ENCODE results near the gene RNF19B. TPM values are rescaled to one million over a fixed set of nuclear protein-coding genes. Genes with fewer than 3 reads are reported as not detected.

Gene RNF19B
- total RNA-seq, 2 experiments from 2014 or later, result 33.4 to 37.4 TPM

GRCh38 chr1:32967888-32968568 is 3.4 kb upstream of the RNF19B start:
- H3K4me3 Mint-ChIP-seq, result no peak overlapping the region
- H3K36me3 Mint-ChIP-seq (ENCODE audit: low read depth), result peaks cover 4% of the 10 kb centered on the region
- peaks cover 17% of the 10 kb centered on the region for H3K4me1 Mint-ChIP-seq (ENCODE audit: low read depth)
- Histone ChIP-seq H3K4me1 (ENCODE audit: insufficient read depth, low read length) (peaks cover 14% of the 10 kb centered on the region), H3K9me3 (ENCODE audit: control insufficient read depth in 1 of 2, insufficient read depth in 1 of 2, low read length in 2 of 2) (no peaks in the 10 kb centered on the region), H3K36me3 (ENCODE audit: insufficient read depth, low read length) (no peaks in the 10 kb centered on the region), H3K4me3 (ENCODE audit: low read length) (no peak overlapping the region), H3K27ac (ENCODE audit: low read depth in 1 of 2, low read length in 2 of 2) (no peak overlapping the region), H3K27me3 (ENCODE audit: control insufficient read depth in 1 of 2, insufficient read depth in 2 of 2, low read length in 2 of 2) (peaks cover 21 to 22% of the 10 kb centered on the region in 2 experiments)
- H3K27me3 Mint-ChIP-seq, result peaks cover 21% of the 10 kb centered on the region
- intact Hi-C loops (cut with DNase I, micrococcal nuclease), result loop anchor here in 1 of 2 experiments (10.0 kb wide), 1 partner anchor 117 kb away; the partner anchor contains the start of gene AZIN2
- no peaks in the 10 kb centered on the region for H3K9me3 Mint-ChIP-seq
- ATAC-seq (ENCODE audit: poor library complexity), result no peak
- CTCF ChIA-PET, result interaction anchor here (0.5 kb wide), 1 partner anchor 75 kb away, joined by 4 read pairs; no protein-coding TSS in a partner anchor
- no peak for TF ChIP-seq CTCF (IDR thresholded peaks at IDR 0.05)
- no peak overlapping the region for H3K27ac Mint-ChIP-seq
- POLR2A ChIA-PET, result interaction anchor here (2.8 kb wide), 1 partner anchor 13 kb away, joined by 11 read pairs; no protein-coding TSS in a partner anchor
- DNase-seq, result no peak

- intact Hi-C loops (cut with DNase I, micrococcal nuclease), result loop anchor here in 1 of 2 experiments (10.0 kb wide), 1 partner anchor 118 kb away; the partner anchor contains the start of gene AZIN2
- no peak for TF ChIP-seq CTCF (IDR thresholded peaks at IDR 0.05)
- DNase-seq (no peak), ATAC-seq (ENCODE audit: poor library complexity) (no peak)
- ChIA-PET POLR2A (no interaction called here), CTCF (no interaction called here)
- H3K9me3 Mint-ChIP-seq, result no peaks in the 10 kb centered on the region
- H3K27ac ChIP-seq (ENCODE audit: low read depth in 1 of 2, low read length in 2 of 2), result no peak overlapping the region
- H3K4me1 ChIP-seq (ENCODE audit: insufficient read depth, low read length), result peaks cover 17% of the 10 kb centered on the region
- H3K36me3 Mint-ChIP-seq (ENCODE audit: low read depth), result peaks cover 4% of the 10 kb centered on the region
- H3K4me1 Mint-ChIP-seq (ENCODE audit: low read depth), result peaks cover 19% of the 10 kb centered on the region
- H3K4me3 Mint-ChIP-seq, result peak overlapping the region; percentile 39
- no peaks in the 10 kb centered on the region for H3K9me3 ChIP-seq (ENCODE audit: control insufficient read depth in 1 of 2, insufficient read depth in 1 of 2, low read length in 2 of 2)
- H3K36me3 ChIP-seq (ENCODE audit: insufficient read depth, low read length), result no peaks in the 10 kb centered on the region
- no peak overlapping the region for H3K4me3 ChIP-seq (ENCODE audit: low read length)
- peaks cover 10 to 11% of the 10 kb centered on the region in 2 experiments for H3K27me3 ChIP-seq (ENCODE audit: control insufficient read depth in 1 of 2, insufficient read depth in 2 of 2, low read length in 2 of 2)
- peaks cover 12% of the 10 kb centered on the region for H3K27me3 Mint-ChIP-seq
- H3K27ac Mint-ChIP-seq, result no peak overlapping the region
Observed at GRCh38 chr1:32966900-32967299, 2.3 kb upstream of the RNF19B start.

DNA sequence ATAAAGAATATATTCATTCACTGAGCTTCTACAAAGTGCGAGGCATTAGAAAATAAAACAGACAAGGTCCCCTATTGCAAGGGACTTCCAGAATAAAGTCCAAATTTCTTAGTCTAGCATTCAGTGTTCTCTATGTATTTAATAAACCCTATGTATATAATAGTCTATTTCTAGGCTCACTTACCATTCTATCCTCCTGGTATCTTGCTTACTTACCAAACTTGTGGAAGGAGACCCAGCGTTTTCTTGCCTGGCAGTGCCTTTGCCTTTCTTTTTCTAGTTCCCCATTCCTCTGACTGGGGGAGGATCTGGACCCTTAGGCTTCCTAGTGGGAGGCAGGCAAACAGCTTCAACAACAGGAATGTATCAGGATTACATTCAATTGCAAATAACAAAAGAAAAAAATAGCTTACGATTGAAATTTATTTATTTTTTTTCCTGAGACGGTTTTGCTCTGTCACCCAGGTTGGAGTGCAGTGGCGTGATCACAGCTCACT is 690 bp upstream of the RNF19B start:
- ATAC-seq (ENCODE audit: poor library complexity), result no peak
- H3K27ac Mint-ChIP-seq, result peak overlapping the region; percentile 89

More for the DNA sequence above, 690 bp upstream of the RNF19B start:
- no peaks in the 10 kb centered on the region for H3K27me3 Mint-ChIP-seq
- Histone ChIP-seq H3K9me3 (ENCODE audit: control insufficient read depth in 1 of 2, insufficient read depth in 1 of 2, low read length in 2 of 2) (no peaks in the 10 kb centered on the region), H3K4me1 (ENCODE audit: insufficient read depth, low read length) (peaks cover 21% of the 10 kb centered on the region), H3K4me3 (ENCODE audit: low read length) (peak overlapping the region; percentile 40), H3K36me3 (ENCODE audit: insufficient read depth, low read length) (no peaks in the 10 kb centered on the region), H3K27ac (ENCODE audit: low read depth in 1 of 2, low read length in 2 of 2) (peak overlapping the region; percentile 59 to 61), H3K27me3 (ENCODE audit: control insufficient read depth in 1 of 2, insufficient read depth in 2 of 2, low read length in 2 of 2) (no peaks in the 10 kb centered on the region)
- DNase-seq, result no peak
- no peak for TF ChIP-seq CTCF (IDR thresholded peaks at IDR 0.05)
- H3K9me3 Mint-ChIP-seq, result no peaks in the 10 kb centered on the region
- peaks cover 33% of the 10 kb centered on the region for H3K4me1 Mint-ChIP-seq (ENCODE audit: low read depth)
- CTCF ChIA-PET, result interaction anchor here (1.3 to 1.7 kb wide), 2 partner anchors 40 to 162 kb away, joined by 3 to 8 read pairs; no protein-coding TSS in a partner anchor
- H3K4me3 Mint-ChIP-seq, result peak overlapping the region; percentile 93
- intact Hi-C loops (cut with DNase I, micrococcal nuclease), result loop anchor here (2.0 to 10.0 kb wide), 3 partner anchors 16 to 120 kb away; partner anchors contain the start of gene AZIN2 (in 1 of the 2)
- POLR2A ChIA-PET, result interaction anchor here (0.5 to 2.8 kb wide), 21 partner anchors 10 to 384 kb away, joined by 3 to 71 read pairs (median 4); partner anchors contain the start of genes AZIN2, S100PBP, TRIM62 and YARS1
- H3K36me3 Mint-ChIP-seq (ENCODE audit: low read depth), result peaks cover 4% of the 10 kb centered on the region
